Activated CD4-positive, alpha-beta T cell treated with anti-CD3 and anti-CD28 coated beads, Interleukin-2, amount 50 U/mL, for 16 hours (primary cell): ENCODE results near the gene CCDC183.

Experiments
- DNase-seq: peaks from one replicate; pipeline ENCODE4 v3.0.0-alpha.2; 2020

Gene CCDC183

DNA sequence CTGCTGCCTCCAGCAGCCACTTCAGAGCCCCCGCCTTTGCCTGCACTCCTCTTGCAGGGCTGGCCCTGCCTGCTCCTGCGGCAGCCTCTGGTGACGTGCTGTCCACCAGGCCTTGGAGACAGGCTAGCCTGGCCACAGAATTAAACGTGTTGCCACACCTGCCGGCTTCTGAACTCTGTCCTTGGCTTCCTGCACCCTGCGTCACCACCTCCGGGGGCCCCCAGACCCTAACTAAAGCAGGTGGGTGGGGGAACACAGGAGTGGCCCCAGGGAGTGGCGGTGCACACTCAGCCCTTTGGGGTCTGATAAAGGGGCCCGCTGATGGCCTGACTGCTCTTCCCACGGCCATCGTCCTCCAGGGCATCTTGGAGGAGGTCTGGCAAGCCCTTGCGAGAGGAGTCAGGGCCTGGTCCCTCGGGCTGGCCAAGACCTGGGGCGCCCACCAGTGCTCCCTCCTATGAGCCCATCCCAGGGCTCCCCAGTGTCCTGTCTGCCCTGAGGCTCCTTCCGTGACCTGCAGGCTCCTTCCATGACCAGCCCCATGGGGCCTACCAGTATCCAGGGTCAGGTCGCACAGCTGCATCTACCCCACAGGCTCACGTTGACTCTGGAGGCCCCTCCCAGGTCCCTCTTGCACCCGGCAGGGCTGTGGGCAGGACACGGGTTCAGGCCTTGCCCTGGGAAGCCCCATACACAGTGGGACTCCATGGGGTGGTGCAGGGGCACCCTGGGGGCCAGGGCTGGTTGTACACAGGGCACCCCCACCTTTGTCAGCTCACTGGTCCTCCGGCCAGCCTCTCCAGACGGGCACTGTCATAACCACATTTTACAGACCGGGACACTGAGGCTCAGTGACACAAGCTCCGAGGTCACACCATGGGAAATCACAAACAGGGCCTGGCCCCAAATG, 55.0 kb downstream of the CCDC183 start:
- DNase-seq, result no peak

DNA sequence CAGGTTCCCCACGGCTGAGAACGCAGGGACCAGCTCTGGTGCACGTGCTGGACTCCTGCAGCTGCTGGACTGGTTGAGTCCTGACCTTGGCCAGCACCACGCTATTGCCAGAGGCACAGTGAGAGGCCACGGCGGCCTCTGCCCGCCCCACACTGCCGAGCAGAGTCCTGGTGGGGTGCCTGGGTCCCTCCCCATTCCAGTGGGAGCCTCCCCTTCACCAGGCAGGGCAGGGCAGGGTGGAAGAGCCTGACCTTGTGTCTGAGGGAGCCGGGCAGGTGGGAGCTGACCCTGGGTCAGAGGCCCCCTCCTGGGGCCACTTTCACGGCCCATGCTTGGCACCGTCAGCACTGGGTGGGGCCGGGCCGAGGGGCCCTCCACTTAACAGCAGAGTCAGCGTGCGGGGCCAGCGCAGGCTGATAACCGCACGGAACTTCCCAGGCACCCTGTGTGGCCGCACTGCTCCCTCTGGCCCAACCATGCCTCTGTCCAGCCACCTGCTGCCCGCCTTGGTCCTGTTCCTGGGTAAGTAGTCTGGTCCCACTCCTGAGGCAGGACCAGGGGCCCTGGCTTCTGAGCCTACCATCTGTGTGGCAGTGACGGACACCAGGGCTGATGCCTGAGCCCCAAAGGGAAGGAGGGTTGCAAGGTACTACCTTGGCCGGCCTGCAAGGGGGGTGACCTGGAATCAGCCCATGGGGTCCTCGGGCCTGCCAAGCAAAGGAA, 56.0 kb downstream of the CCDC183 start, which contains the start of gene MAMDC4:
TSS of gene MAMDC4 (plus strand) at position 406 of the 723 bp plus-strand sequence. CDS start at position 477, 71 bp downstream.
- no peak for DNase-seq

GRCh38 chr9:136852664-136853595, 56.8 kb downstream of the CCDC183 start:
- no peak for DNase-seq

DNA sequence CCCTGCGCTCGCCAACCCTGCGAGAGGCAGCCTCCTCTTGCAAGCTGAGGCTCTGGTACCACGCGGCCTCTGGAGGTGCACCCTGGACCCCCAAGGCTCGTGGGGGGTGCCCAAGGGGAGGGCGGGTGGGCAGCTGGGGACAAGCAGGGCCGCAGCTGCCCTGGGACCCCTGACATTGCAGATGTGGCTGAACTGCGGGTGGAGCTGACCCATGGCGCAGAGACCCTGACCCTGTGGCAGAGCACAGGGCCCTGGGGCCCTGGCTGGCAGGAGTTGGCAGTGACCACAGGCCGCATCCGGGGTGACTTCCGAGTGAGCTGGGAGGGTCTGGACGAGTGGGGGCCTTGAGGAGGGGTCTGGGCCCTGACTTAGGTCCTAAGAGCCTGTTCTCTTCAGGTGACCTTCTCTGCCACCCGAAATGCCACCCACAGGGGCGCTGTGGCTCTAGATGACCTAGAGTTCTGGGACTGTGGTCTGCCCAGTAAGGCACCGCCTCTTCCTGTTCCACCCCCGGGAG, 57.5 kb downstream of the CCDC183 start:
- DNase-seq, result no peak

DNA sequence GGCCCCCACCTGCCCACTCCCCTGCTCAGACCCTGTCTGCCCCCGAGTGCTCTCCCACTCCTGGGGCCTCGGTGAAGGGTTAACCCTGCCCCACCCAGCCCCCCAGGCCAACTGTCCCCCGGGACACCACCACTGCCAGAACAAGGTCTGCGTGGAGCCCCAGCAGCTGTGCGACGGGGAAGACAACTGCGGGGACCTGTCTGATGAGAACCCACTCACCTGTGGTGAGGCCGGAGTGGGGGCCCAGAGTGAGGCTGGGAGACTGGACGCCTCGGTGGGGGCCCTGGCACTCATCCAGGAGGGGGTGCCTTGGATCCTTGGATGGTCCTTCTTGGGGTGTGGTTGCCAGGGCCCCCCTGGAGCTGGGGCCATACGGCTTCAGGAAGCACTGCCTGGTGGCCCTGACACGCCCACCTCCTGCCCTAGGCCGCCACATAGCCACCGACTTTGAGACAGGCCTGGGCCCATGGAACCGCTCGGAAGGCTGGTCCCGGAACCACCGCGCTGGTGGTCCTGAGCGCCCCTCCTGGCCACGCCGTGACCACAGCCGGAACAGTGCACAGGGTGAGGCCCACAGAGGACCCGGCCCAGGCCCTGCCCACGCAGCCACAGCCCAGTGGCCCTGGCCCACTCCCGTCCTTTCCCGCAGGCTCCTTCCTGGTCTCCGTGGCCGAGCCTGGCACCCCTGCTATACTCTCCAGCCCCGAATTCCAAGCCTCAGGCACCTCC, 58.1 kb downstream of the CCDC183 start:
- no peak for DNase-seq

DNA sequence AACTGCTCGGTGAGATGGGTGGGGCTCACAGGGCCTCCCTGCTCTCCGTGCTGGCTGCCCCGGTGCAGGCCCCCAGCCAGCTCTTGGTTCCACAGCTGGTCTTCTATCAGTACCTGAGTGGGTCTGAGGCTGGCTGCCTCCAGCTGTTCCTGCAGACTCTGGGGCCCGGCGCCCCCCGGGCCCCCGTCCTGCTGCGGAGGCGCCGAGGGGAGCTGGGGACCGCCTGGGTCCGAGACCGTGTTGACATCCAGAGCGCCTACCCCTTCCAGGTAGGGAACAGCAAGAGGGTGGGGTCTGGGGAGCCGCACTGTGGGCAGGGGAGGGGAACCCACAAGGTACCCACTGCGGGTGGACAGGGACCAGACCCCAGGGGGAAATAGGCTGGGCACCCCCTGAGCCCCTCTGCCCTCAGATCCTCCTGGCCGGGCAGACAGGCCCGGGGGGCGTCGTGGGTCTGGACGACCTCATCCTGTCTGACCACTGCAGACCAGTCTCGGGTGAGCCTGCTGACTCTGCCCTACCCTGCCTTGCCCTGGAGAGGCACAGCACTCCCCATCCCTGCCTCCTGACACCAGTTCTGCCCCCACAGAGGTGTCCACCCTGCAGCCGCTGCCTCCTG, 58.8 kb downstream of the CCDC183 start:
- no peak for DNase-seq

DNA sequence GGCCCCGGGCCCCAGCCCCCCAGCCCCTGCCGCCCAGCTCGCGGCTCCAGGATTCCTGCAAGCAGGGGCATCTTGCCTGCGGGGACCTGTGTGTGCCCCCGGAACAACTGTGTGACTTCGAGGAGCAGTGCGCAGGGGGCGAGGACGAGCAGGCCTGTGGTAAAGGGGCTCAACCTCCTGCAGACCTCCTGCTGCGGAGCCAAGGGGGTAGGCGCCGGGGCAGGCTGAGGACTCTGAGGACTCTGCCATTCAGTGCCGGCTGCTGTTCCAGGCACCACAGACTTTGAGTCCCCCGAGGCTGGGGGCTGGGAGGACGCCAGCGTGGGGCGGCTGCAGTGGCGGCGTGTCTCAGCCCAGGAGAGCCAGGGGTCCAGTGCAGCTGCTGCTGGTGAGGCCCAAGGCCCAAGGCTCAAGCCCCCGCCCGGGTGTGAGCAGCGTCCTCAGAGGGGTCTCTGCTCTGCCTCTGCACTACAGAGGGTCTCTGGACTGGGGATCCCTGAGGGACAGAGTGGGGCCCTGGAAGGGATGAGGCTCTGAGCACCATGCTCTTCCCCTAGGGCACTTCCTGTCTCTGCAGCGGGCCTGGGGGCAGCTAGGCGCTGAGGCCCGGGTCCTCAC, 59.4 kb downstream of the CCDC183 start:
- DNase-seq, result no peak

GRCh38 chr9:136856079-136856476, 59.9 kb downstream of the CCDC183 start:
- no peak for DNase-seq

DNA sequence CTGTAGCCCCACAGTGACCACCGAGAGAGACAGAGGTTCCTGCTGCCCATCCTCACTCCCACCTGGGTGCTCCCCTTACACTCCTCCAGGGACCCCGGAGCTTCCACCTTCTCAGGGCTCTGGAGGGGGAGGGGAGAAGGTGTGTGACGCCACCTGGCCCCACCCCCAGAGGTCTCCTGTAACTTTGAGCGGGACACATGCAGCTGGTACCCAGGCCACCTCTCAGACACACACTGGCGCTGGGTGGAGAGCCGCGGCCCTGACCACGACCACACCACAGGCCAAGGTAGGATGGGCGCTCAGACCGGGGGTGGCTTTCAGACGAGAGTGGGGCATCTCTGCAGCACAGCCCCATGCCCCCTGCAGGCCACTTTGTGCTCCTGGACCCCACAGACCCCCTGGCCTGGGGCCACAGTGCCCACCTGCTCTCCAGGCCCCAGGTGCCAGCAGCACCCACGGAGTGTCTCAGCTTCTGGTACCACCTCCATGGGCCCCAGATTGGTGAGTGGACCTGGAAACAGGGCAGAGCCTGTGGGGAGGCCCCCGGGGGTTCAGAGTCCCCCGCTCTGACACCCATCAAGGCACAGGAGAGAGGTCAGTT, 60.5 kb downstream of the CCDC183 start:
- no peak for DNase-seq

DNA sequence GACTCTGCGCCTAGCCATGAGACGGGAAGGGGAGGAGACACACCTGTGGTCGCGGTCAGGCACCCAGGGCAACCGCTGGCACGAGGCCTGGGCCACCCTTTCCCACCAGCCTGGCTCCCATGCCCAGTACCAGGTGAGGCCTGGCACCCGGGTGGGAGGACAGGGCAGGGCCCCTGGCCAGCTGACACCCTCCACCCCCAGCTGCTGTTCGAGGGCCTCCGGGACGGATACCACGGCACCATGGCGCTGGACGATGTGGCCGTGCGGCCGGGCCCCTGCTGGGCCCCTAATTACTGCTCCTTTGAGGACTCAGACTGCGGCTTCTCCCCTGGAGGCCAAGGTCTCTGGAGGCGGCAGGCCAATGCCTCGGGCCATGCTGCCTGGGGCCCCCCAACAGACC, 61.0 kb downstream of the CCDC183 start:
- no peak for DNase-seq
